WERI-Rb-1 (cell line): ENCODE data around the gene TAGLN.

Experiments
- DNase-seq: peaks from one replicate; pipeline ENCODE4 v3.0.0-alpha.2; 2020
- H3K27ac ChIP-seq: fragments of 250-450 bp; sonication (Bioruptor Pico); 2 replicates; pipeline ENCODE4 v1.5.1; 2020; ENCODE audit warnings: mild to moderate bottlenecking, moderate library complexity
- H3K27me3 ChIP-seq: fragments of 250-450 bp; sonication (Bioruptor Pico); 2 replicates; pipeline ENCODE4 v1.5.1; 2021; ENCODE audit warnings: mild to moderate bottlenecking, low read depth, moderate library complexity; ENCODE audit not compliant: insufficient read depth, severe bottlenecking
- H3K36me3 ChIP-seq: fragments of 250-450 bp; sonication (Bioruptor Pico); 2 replicates; pipeline ENCODE4 v1.5.1; 2020; ENCODE audit warnings: mild to moderate bottlenecking, moderate library complexity
- H3K4me3 ChIP-seq: 2 replicates; pipeline ENCODE4 v1.5.1; 2011; ENCODE audit warnings: low read depth, mild to moderate bottlenecking, control low read depth, low read length
- H3K9me3 ChIP-seq: fragments of 250-450 bp; sonication (Bioruptor Pico); 2 replicates; pipeline ENCODE4 v1.5.1; 2021; ENCODE audit warnings: mild to moderate bottlenecking, moderate library complexity; ENCODE audit not compliant: severe bottlenecking
- CTCF ChIP-seq: IDR thresholded peaks from 2 replicates; pipeline ENCODE4 v1.5.1; 2011; ENCODE audit warnings: low read depth, mild to moderate bottlenecking, control low read depth, inconsistent platforms, low read length

Gene TAGLN

GRCh38 chr11:117232092-117232878 is 33.1 kb downstream of the TAGLN start, which contains the start of gene RNF214:
Gene RNF214 (plus strand): TSS chr11:117232671. CDS start chr11:117234273, 1,602 bp downstream.
- Histone ChIP-seq H3K36me3 (peaks cover 30% of the 10 kb centered on the region), H3K27ac (peak within 1 kb of the TSS; percentile 94), H3K27me3 (no peaks in the 10 kb centered on the region), H3K9me3 (no peaks in the 10 kb centered on the region), H3K4me3 (peak within 1 kb of the TSS; percentile 82)
- peak; percentile 67 for TF ChIP-seq CTCF
- peak; percentile 71 for DNase-seq

- H3K4me3 ChIP-seq, result peak overlapping the region; percentile 66
- H3K36me3 ChIP-seq, result peaks cover 23% of the 10 kb centered on the region
- TF ChIP-seq CTCF, result no peak
- no peaks in the 10 kb centered on the region for H3K27me3 ChIP-seq
- peak overlapping the region; percentile 78 for H3K27ac ChIP-seq
- DNase-seq, result peak; percentile 26
- H3K9me3 ChIP-seq, result no peaks in the 10 kb centered on the region
These were observed 33.8 kb downstream of the TAGLN start for GRCh38 chr11:117232911-117233409.

- no peak for TF ChIP-seq CTCF
- no peak for DNase-seq
- peaks cover 42% of the 10 kb centered on the region for H3K36me3 ChIP-seq
- H3K27ac ChIP-seq, result no peak overlapping the region
- no peaks in the 10 kb centered on the region for H3K27me3 ChIP-seq
- H3K9me3 ChIP-seq, result no peaks in the 10 kb centered on the region
- no peak overlapping the region for H3K4me3 ChIP-seq
These were observed 39.1 kb downstream of the TAGLN start for GRCh38 chr11:117238221-117238620.

- TF ChIP-seq CTCF, result peak; percentile 53
- H3K27ac ChIP-seq, result peak overlapping the region; percentile 19; the same call in 1 of the 2 replicates
- no peak overlapping the region for H3K4me3 ChIP-seq
- no peaks in the 10 kb centered on the region for H3K27me3 ChIP-seq
- peaks cover 44% of the 10 kb centered on the region for H3K36me3 ChIP-seq
- no peaks in the 10 kb centered on the region for H3K9me3 ChIP-seq
- peak; percentile 25 for DNase-seq
These were observed 40.1 kb downstream of the TAGLN start for GRCh38 chr11:117239295-117239694.

GRCh38 chr11:117248341-117248740 is 49.2 kb downstream of the TAGLN start:
- H3K36me3 ChIP-seq, result peaks cover 65% of the 10 kb centered on the region
- no peaks in the 10 kb centered on the region for H3K27me3 ChIP-seq
- H3K27ac ChIP-seq, result no peak overlapping the region
- no peak for TF ChIP-seq CTCF
- DNase-seq, result no peak
- no peaks in the 10 kb centered on the region for H3K9me3 ChIP-seq
- H3K4me3 ChIP-seq, result no peak overlapping the region

- peaks cover 65% of the 10 kb centered on the region for H3K36me3 ChIP-seq
- H3K27ac ChIP-seq, result no peak overlapping the region; the same call in 1 of the 2 replicates
- H3K4me3 ChIP-seq, result no peak overlapping the region
- TF ChIP-seq CTCF, result no peak
- no peaks in the 10 kb centered on the region for H3K27me3 ChIP-seq
- DNase-seq, result no peak
- H3K9me3 ChIP-seq, result no peaks in the 10 kb centered on the region
These were observed 50.4 kb downstream of the TAGLN start for GRCh38 chr11:117249571-117249970.
